ENCODE measurements around the gene HINT3. TPM values are rescaled to one million over a fixed set of nuclear protein-coding genes. Genes with fewer than 3 reads are reported as not detected.

HINT3 gene
- total and polyA plus RNA-seq, 2 experiments from 2014 or later: 1.8 to 8.0 TPM

GRCh38 chr6:125981571-125982185, 25.1 kb downstream of the HINT3 start (continued):
- TF ChIP-seq ZNF462 (CRISPR knock-in tag; IDR thresholded peaks at IDR 0.05) (no peak), ZNF331 (CRISPR knock-in tag; IDR thresholded peaks at IDR 0.05; ENCODE audit: low read depth) (no peak), POLR2AphosphoS5 (IDR thresholded peaks at IDR 0.05; ENCODE audit: low read depth) (no peak), JUNB (IDR thresholded peaks at IDR 0.05; ENCODE audit: unreplicated experiment) (no peak), REST (IDR thresholded peaks at IDR 0.05; ENCODE audit: unreplicated experiment) (no peak)

Data from GM23338 (cell line).